Activated naive CD8-positive, alpha-beta T cell treated with anti-CD3 and anti-CD28 coated beads, Interleukin-2, amount 50 U/mL, for 24 hours (primary cell): ENCODE measurements around the gene EBLN2.

Source experiments
- ATAC-seq: fragments of 150-1000 bp; cut with Tn5 transposase; one replicate; pipeline ENCODE4 v1.10.0; 2021
- DNase-seq: peaks from one replicate; pipeline ENCODE4 v3.0.0; 2021
- H3K27ac Mint-ChIP-seq: one replicate; pipeline ENCODE4 v1.8.0; 2021; ENCODE audit warnings: mild to moderate bottlenecking, mixed read lengths
- H3K27me3 Mint-ChIP-seq: one replicate; pipeline ENCODE4 v1.8.0; 2021; ENCODE audit warnings: mixed read lengths
- H3K36me3 Mint-ChIP-seq: one replicate; pipeline ENCODE4 v1.8.0; 2021; ENCODE audit warnings: low read depth, mixed read lengths
- H3K4me1 Mint-ChIP-seq: one replicate; pipeline ENCODE4 v1.8.0; 2021; ENCODE audit warnings: mixed read lengths
- H3K4me3 Mint-ChIP-seq: one replicate; pipeline ENCODE4 v1.8.0; 2021; ENCODE audit warnings: mild to moderate bottlenecking, moderate library complexity, mixed read lengths
- H3K9me3 Mint-ChIP-seq: one replicate; pipeline ENCODE4 v1.8.0; 2021; ENCODE audit warnings: mixed read lengths

EBLN2 gene

DNA sequence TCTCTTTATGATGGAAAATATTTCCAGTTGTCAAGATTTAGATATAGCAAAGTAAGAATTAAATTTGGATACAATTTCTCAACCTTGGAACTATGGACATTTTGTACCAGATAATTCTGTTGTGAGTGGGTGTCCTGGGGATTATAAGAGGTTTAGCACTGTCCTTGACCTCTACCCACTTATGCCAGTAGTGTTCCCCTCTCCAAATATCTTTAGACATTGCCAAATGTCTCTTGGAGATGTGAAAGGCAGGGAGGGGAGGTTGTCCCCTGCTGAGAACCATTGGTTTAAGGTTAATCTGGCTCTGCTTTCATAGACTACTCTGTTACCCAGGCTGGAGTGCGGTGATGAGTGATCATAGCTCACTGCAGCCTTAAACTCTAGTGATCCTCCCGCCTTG lies at the start of gene EBLN2:
Gene EBLN2 (plus strand): TSS at position 244 of the 400 bp plus-strand sequence. CDS start 423 bp downstream, outside the sequence.
- H3K9me3 Mint-ChIP-seq = no peaks in the 10 kb centered on the region
- peaks cover 9% of the 10 kb centered on the region for H3K4me1 Mint-ChIP-seq
- no peak for DNase-seq
- no peak within 1 kb of the TSS for H3K4me3 Mint-ChIP-seq
- peaks cover 44% of the 10 kb centered on the region for H3K36me3 Mint-ChIP-seq
- ATAC-seq = no peak
- no peaks in the 10 kb centered on the region for H3K27me3 Mint-ChIP-seq
- no peak within 1 kb of the TSS for H3K27ac Mint-ChIP-seq

DNA sequence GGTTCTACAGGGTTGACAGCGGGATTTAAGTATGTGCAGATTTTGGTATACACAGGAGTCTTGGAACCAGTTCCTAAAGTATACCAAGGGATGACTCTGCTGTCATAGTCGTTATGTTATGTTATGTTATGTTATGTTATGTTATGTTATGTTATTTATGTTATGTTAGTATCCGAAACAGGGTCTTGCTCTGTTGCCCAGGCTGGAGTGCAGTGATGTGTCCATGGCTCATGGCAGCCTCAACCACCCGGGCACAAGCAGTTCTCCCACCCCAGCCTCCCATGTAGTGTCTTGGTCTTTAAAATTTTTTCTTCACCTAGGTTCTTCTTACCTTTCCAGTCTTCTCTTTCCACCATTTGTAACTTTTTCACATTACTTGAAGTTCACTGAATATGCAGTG lies 43.2 kb upstream of the EBLN2 start:
- DNase-seq (no peak), ATAC-seq (no peak)
- peak overlapping the region; percentile 51 for H3K27ac Mint-ChIP-seq
- H3K9me3 Mint-ChIP-seq = no peaks in the 10 kb centered on the region
- peaks cover 25% of the 10 kb centered on the region for H3K36me3 Mint-ChIP-seq
- H3K27me3 Mint-ChIP-seq = no peaks in the 10 kb centered on the region
- H3K4me1 Mint-ChIP-seq = peaks cover 68% of the 10 kb centered on the region
- H3K4me3 Mint-ChIP-seq = no peak overlapping the region

DNA sequence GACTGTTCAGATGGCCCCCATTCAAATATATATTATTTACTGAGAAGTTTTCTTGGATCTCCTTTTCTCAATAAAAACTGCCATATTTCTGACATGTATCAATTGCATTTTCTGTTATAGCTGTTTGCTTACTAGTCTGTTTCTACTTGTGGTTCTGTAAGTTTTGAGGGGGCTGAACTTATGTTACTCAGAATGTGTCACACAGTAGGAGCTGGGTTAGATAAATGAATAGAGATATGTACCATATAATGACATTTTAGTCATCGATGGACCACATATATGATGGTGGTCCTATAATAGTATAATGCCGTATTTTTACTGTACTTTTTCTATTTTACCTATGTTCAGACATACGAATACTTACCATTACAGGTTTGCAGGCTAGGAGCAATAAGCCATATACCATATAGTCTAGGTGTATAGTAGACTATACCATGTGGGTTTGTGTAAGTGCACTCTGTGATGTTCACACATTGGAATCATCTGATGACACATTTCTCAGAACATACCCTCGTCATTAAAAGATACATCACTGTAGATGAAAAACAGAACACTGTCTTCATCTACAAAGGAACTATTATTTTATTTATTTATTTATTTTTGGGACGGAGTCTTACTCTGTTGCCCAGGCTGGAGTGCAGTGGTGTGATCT lies 42.5 kb upstream of the EBLN2 start:
- Mint-ChIP-seq H3K4me1 (peaks cover 63% of the 10 kb centered on the region), H3K27ac (peak overlapping the region; percentile 51), H3K9me3 (no peaks in the 10 kb centered on the region), H3K27me3 (no peaks in the 10 kb centered on the region), H3K4me3 (no peak overlapping the region), H3K36me3 (peaks cover 23% of the 10 kb centered on the region)
- DNase-seq (no peak), ATAC-seq (peak; percentile 90)

DNA sequence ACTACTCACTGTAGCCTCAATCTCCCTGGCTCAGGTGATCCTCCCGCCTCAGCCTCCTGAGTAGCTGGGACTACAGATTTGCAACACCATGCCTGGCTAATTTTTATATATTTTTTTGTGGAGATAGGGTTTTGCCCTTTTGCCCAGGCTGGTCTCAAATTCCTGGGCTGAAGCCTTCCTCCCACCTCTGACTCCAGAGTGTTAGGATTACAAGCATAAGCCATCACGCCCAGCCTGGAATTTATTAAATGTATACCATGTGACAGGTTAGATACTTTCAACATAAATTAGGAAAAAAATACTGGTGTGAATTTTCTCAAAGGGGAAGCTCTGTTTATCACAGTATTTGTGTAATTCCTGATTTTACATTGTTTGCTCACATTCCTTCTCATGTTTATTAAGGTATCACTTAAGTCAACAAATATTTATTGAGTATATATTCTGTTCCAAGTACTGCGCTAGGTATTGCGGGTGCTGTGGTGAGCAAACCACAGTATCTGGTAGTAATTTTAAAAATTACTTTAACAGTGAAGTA lies 40.1 kb upstream of the EBLN2 start:
- DNase-seq (no peak), ATAC-seq (no peak)
- no peak overlapping the region for H3K27ac Mint-ChIP-seq
- peaks cover 71% of the 10 kb centered on the region for H3K4me1 Mint-ChIP-seq
- no peak overlapping the region for H3K4me3 Mint-ChIP-seq
- no peaks in the 10 kb centered on the region for H3K27me3 Mint-ChIP-seq
- peaks cover 21% of the 10 kb centered on the region for H3K36me3 Mint-ChIP-seq
- no peaks in the 10 kb centered on the region for H3K9me3 Mint-ChIP-seq

DNA sequence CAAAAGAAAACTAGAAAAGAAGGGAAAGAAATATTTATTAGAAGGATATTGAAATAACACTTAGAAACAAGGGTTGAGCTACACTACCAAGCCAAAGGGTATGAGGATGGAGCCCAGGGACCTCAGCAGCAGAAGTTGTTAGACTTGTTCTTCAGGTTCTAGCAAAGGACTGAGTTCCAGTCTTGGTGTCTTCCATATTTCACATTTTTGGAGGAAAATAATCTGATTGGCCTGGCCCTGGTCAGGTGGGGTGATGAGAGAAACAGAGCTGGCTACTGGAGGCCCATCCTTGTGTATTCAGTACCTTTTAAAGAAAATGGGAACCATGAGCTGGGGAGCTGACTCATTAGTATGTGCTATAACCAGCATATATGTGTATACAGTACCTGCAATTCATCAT lies 36.6 kb upstream of the EBLN2 start:
- no peak for ATAC-seq
- peaks cover 79% of the 10 kb centered on the region for H3K4me1 Mint-ChIP-seq

DNA sequence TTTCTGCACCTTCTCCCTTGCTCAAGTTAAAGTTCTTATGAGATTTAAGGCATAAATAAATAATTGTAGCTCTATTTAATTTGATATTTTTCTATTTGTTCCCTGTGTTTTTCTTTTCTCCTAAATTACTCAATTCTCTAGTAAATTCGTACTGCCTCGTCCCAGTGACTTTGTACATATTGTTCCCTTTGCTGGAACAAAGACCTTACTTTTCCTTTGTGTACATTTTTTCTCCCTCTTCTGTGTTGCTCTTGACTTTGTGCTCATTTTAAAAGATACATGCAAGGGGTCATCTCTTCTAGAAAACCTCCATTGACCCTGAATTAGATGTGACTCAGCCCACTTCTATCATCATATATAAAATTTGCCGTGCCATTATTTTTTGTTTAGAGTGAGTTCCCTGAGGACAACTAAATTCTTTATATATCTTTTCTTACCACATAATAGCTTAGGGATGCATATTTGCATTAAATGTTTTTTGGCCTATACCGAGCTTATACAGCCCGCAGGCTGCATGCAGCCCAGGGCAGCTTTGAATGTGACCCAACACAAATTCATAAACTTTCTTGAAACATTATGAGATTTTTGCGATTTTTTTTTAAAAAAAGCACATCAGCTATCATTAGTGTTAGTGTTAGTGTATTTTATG lies 35.2 kb upstream of the EBLN2 start:
- Mint-ChIP-seq H3K27me3 (no peaks in the 10 kb centered on the region), H3K4me1 (peaks cover 84% of the 10 kb centered on the region), H3K4me3 (no peak overlapping the region), H3K36me3 (peaks cover 38% of the 10 kb centered on the region), H3K9me3 (peaks cover 3% of the 10 kb centered on the region), H3K27ac (no peak overlapping the region)
- no peak for DNase-seq
- no peak for ATAC-seq

More for the DNA sequence above, 36.6 kb upstream of the EBLN2 start:
- Mint-ChIP-seq H3K9me3 (no peaks in the 10 kb centered on the region), H3K27ac (no peak overlapping the region), H3K36me3 (peaks cover 31% of the 10 kb centered on the region), H3K4me3 (no peak overlapping the region), H3K27me3 (no peaks in the 10 kb centered on the region)
- DNase-seq = no peak

DNA sequence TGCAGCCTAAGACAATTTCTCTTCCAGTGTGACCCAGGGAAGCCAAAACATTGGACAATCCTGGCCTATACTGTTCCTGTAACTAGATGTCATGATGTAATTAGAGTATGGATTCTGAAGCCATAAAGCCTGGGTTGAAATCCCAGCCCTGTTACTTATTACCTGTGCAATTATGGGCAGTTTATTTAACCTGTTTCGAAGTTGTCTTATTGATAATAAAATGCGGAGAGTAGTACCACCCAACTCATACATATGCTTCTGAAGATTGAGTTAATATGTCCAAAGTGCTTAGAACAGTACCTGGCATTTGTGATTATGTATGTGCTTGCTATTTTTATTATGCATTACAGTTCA lies 34.7 kb upstream of the EBLN2 start:
- DNase-seq = no peak
- H3K27me3 Mint-ChIP-seq = no peaks in the 10 kb centered on the region
- H3K4me3 Mint-ChIP-seq = no peak overlapping the region
- H3K4me1 Mint-ChIP-seq = peaks cover 82% of the 10 kb centered on the region
- peaks cover 38% of the 10 kb centered on the region for H3K36me3 Mint-ChIP-seq
- H3K27ac Mint-ChIP-seq = no peak overlapping the region
- H3K9me3 Mint-ChIP-seq = peaks cover 3% of the 10 kb centered on the region
- no peak for ATAC-seq

DNA sequence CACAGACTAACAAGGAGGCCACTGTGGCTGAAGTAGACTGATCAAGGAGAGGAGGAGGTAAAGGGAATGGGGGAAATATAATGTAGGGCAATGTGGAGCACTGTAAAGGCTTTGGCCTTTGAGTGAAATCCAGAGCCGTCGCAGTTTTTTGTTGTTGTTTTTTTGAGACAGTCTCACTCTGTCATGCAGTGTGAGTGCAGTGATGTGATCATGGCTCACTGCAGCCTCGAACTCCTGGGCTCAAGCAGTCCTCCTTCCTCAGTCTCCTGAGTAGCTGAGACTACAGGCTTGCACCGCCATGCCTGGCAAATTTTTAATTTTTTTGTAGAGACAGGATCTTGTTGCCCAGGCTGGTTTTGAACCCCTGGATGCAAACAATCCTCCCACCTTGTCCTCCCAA lies 32.7 kb upstream of the EBLN2 start:
- H3K36me3 Mint-ChIP-seq = peaks cover 41% of the 10 kb centered on the region
- H3K4me1 Mint-ChIP-seq = peaks cover 86% of the 10 kb centered on the region
- no peak for DNase-seq
- peak overlapping the region; percentile 81 for H3K27ac Mint-ChIP-seq
- peak; percentile 2 for ATAC-seq
- peaks cover 3% of the 10 kb centered on the region for H3K9me3 Mint-ChIP-seq
- no peaks in the 10 kb centered on the region for H3K27me3 Mint-ChIP-seq
- no peak overlapping the region for H3K4me3 Mint-ChIP-seq

DNA sequence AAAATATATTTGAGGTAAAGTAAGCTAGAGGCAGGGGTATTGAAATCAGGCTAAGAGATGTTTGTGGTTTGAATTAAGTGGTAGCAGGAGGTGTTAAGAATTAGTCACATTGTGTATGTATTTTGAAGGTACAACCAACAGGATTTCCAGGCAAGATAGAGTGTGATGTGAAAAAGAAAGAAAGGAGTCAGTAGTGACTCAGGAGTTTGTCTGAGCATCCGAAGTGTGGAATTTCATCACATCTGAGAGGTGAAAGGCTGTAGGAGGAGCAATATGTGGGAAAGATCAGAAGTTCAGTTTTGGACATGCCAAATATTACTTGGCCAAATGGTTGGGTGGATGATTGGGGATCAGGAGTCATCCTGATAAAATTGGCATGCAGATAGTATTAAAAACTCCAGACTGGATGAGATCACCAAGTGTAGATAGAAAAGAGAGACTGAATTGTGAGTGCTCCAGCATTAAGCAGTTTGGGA lies 32.1 kb upstream of the EBLN2 start:
- H3K27ac Mint-ChIP-seq = peak overlapping the region; percentile 81
- H3K36me3 Mint-ChIP-seq = peaks cover 45% of the 10 kb centered on the region
- DNase-seq (no peak), ATAC-seq (peak; percentile 97)
- H3K4me1 Mint-ChIP-seq = peaks cover 88% of the 10 kb centered on the region
- H3K27me3 Mint-ChIP-seq = no peaks in the 10 kb centered on the region
- peak overlapping the region; percentile 15 for H3K4me3 Mint-ChIP-seq
- peaks cover 3% of the 10 kb centered on the region for H3K9me3 Mint-ChIP-seq

DNA sequence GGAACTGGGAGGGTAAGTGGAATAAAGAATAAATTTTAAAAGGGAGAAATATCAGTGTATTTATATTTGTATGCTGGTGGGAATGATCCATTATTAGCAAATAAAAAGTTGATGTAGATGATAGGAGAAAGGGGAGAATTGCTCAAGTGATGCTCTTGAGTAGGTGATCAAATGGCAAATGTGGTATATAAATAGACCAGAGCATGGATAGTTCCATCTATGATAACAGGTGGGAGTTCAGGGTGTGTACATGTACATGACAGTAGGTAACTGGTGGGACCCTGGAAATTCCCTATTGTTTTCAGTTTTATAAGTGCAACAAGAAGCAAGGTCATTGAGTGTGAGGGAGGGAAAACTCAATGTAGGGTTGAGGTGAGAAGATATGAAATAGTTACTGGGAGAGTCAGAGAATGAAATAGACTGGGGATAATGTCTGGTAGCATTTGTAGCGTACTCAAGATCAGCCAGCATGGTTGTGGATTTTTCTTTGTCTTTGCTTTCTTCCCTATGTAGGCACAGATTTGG lies 31.3 kb upstream of the EBLN2 start:
- Mint-ChIP-seq H3K9me3 (peaks cover 3% of the 10 kb centered on the region), H3K4me1 (peaks cover 90% of the 10 kb centered on the region), H3K27me3 (no peaks in the 10 kb centered on the region), H3K27ac (peak overlapping the region; percentile 81), H3K4me3 (peak overlapping the region; percentile 10), H3K36me3 (peaks cover 48% of the 10 kb centered on the region)
- ATAC-seq = no peak
- DNase-seq = no peak

DNA sequence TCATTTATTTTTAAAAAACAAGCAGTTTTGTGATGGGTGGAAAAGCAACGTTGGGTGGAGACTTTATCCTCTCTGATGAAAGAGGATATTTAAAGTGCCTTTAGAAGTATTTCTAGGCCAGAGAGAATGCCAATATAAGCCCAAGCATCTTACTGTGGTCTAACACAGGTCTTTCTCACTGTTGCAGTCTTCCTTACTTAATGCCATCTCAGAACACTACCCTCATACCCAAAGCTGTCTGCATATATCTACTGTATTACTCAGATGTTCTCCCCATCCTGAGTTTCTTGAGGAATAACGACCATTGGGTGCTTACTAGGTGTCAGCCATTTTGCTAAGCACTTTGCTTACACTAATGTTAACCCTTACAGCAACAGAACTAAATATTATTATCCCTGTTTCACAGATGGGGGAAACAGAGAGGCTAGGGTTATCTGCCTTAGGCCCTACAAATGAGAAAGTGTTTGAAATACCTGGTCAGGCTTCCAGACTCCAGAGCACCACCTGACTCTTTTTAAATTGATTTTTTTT lies 29.8 kb upstream of the EBLN2 start:
- H3K9me3 Mint-ChIP-seq = peaks cover 3% of the 10 kb centered on the region
- no peak for ATAC-seq
- H3K4me3 Mint-ChIP-seq = no peak overlapping the region
- DNase-seq = no peak
- peaks cover 48% of the 10 kb centered on the region for H3K36me3 Mint-ChIP-seq
- H3K4me1 Mint-ChIP-seq = peaks cover 91% of the 10 kb centered on the region
- no peak overlapping the region for H3K27ac Mint-ChIP-seq
- no peaks in the 10 kb centered on the region for H3K27me3 Mint-ChIP-seq

DNA sequence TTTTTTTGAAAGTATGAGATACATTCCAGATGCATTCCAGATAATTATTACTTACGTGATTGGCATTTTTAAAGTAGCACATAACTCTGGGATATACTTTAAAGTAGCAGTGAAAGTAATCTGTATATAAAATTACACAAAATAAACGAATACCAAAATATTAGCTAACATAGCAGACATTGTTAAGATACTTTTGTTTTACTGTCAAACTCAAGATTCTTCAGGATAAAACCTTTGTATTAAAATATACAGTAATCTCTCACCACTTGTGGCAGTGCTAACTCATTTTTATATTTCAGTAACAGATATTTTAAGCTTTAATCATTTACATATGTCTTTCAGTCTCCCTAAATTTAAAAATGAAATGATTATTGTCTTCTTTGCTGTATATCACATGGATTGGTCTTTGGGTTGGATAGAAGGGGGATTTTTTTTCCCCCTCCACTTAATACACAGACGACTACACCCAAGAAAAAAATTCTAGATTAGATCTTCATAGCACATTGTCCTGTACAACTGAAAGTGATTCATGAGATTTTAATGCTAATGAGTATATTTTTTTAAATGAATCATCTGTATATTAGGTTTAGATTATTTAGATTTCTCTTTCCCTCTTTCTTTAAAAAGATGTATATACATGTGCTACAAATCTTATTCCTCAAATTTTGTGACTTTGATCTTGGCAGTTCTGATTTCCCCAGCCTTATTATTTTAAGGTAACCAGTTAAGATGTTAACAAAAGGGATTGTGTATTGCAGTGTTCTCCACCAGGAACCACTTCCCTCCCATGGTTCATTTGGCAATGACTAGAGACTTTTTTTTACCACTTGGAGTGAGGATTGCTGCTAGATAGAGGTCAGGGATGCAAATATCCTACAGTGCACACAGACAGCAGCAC lies 24.5 kb upstream of the EBLN2 start:
- H3K4me3 Mint-ChIP-seq = no peak overlapping the region
- H3K9me3 Mint-ChIP-seq = no peaks in the 10 kb centered on the region
- peak; percentile 29 for ATAC-seq
- no peaks in the 10 kb centered on the region for H3K27me3 Mint-ChIP-seq
- H3K4me1 Mint-ChIP-seq = peaks cover 95% of the 10 kb centered on the region
- H3K36me3 Mint-ChIP-seq = peaks cover 43% of the 10 kb centered on the region
- no peak overlapping the region for H3K27ac Mint-ChIP-seq
- no peak for DNase-seq

DNA sequence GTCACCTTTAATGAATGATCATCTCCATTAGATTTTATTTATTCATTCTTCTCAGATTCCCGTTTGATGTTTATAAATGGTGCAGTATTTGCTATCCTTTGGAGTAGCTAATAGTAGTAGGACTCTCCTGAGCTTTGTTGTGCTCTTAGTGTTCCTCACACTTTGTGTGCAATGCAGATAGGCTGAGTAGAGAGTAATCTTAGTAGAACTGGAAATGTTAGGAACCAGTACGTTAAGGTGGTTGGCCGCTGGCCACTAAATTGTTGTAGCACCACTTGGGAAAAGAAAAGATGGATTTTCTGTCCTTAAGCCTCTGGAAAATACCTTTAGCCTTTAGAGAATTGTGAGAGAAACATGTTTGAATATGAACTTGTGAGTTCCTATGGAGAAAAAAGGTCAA lies 19.9 kb upstream of the EBLN2 start:
- Mint-ChIP-seq H3K36me3 (peaks cover 30% of the 10 kb centered on the region), H3K27ac (peak overlapping the region; percentile 13), H3K4me1 (peaks cover 88% of the 10 kb centered on the region), H3K9me3 (no peaks in the 10 kb centered on the region), H3K4me3 (no peak overlapping the region), H3K27me3 (no peaks in the 10 kb centered on the region)
- DNase-seq (no peak), ATAC-seq (no peak)

DNA sequence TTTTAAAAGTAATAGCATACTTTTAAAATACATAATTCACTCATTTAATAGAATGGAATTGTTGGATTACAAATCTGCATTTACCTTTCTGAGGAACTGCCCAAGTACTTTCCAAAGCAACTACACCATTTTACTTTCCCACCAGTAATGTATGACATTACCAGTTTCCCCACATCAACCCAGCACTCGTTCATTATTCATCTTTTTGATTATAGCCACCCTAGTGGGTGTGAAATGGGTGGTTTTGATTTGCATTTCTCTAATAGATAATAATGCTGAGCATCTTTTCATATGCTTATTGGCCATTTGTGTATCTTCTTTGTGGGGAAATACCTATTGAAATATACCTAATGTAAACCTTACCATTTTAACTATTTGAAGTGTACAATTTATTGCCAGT lies 18.0 kb upstream of the EBLN2 start:
- peak overlapping the region; percentile 64 for H3K27ac Mint-ChIP-seq
- H3K9me3 Mint-ChIP-seq = no peaks in the 10 kb centered on the region
- no peak for ATAC-seq
- peaks cover 24% of the 10 kb centered on the region for H3K36me3 Mint-ChIP-seq
- H3K27me3 Mint-ChIP-seq = no peaks in the 10 kb centered on the region
- H3K4me1 Mint-ChIP-seq = peaks cover 71% of the 10 kb centered on the region
- no peak for DNase-seq
- H3K4me3 Mint-ChIP-seq = no peak overlapping the region
